NK-92 treated with Interleukin-12 subunit alpha and Interleukin-12 subunit beta, amount 100 ng/mL, for 24 hours (cell line): ENCODE data around the gene VN1R4.
"Not testable (repeated sequence)": the region's sequence is repeated elsewhere in the genome, so short reads cannot be mapped to it uniquely, and the experiment has no call there.

Experiments used
- DNase-seq: peaks from one replicate; lab custom pipeline; 2025; lab: John Stamatoyannopoulos, UW

The VN1R4 gene

GRCh38 chr19:53267623-53268022, at the start of gene VN1R4:
Gene VN1R4, minus strand, starts transcription at chr19:53267723. Its CDS starts 58 bp downstream, at chr19:53267665.
- not testable (repeated sequence) for DNase-seq

- DNase-seq = no peak
These were observed 44.4 kb upstream of the VN1R4 start for GRCh38 chr19:53311897-53312296.

- DNase-seq = no peak
These were observed 43.5 kb upstream of the VN1R4 start for GRCh38 chr19:53311044-53311443.

- DNase-seq = no peak
These were observed 40.9 kb upstream of the VN1R4 start for GRCh38 chr19:53308339-53308811.

GRCh38 chr19:53301341-53301740, 33.8 kb upstream of the VN1R4 start:
- DNase-seq = not testable (repeated sequence)

- no peak for DNase-seq
These were observed 27.4 kb upstream of the VN1R4 start for GRCh38 chr19:53294786-53295441.

GRCh38 chr19:53290758-53291549, 23.4 kb upstream of the VN1R4 start:
- no peak for DNase-seq

- no peak for DNase-seq
These were observed 17.6 kb upstream of the VN1R4 start for GRCh38 chr19:53285087-53285486.

- not testable (repeated sequence) for DNase-seq
These were observed 14.4 kb upstream of the VN1R4 start for GRCh38 chr19:53281947-53282346.

- DNase-seq = no peak
These were observed 8.0 kb upstream of the VN1R4 start for GRCh38 chr19:53275480-53275879.

- DNase-seq = no peak
These were observed 4.5 kb upstream of the VN1R4 start for GRCh38 chr19:53272044-53272443.

GRCh38 chr19:53269861-53270260, 2.3 kb upstream of the VN1R4 start:
- not testable (repeated sequence) for DNase-seq

- DNase-seq = not testable (repeated sequence)
These were observed 9.7 kb downstream of the VN1R4 start, which contains the start of gene VN1R2 for GRCh38 chr19:53257715-53258342. Gene VN1R2, plus strand, starts transcription at chr19:53258292. Its CDS starts 84 bp downstream, at chr19:53258376.

GRCh38 chr19:53254411-53255341, 12.8 kb downstream of the VN1R4 start, which contains the start of gene ZNF677:
Gene ZNF677, minus strand, starts transcription at chr19:53254873. Its CDS starts 3,323 bp downstream, at chr19:53251550.
- DNase-seq = no peak

- no peak for DNase-seq
These were observed 21.0 kb downstream of the VN1R4 start for GRCh38 chr19:53246498-53246897.

GRCh38 chr19:53237114-53237777, 30.3 kb downstream of the VN1R4 start:
- DNase-seq = no peak

GRCh38 chr19:53224606-53225005, 42.9 kb downstream of the VN1R4 start:
- DNase-seq = no peak

- DNase-seq = not testable (repeated sequence)
These were observed 44.8 kb downstream of the VN1R4 start for GRCh38 chr19:53222716-53223115.
